ENCODE measurements around the gene TUBA4B.

GRCh38 chr2:219210886-219211362, 42.1 kb upstream of the TUBA4B start:
- TF ChIP-seq POLR2A (IDR thresholded peaks at IDR 0.05) (no peak), CTCF (IDR thresholded peaks at IDR 0.05) (no peak), EP300 (IDR thresholded peaks at IDR 0.05) (no peak)

All from tibial nerve (tissue), 4 donors.